H1 (cell line): ENCODE measurements around the gene BRPF3.

Experiments
- KDM1A ChIP-seq: fragments of 200-600, 300-600 bp; sonication (generic); IDR thresholded peaks from 2 replicates; pipeline ENCODE4 v1.7.1; 2016; ENCODE audit warnings: mild to moderate bottlenecking, low read length, borderline replicate concordance
- ZNF274 ChIP-seq: IDR thresholded peaks from 2 replicates; pipeline ENCODE4 v1.7.0; 2012; ENCODE audit warnings: low read length, borderline replicate concordance; ENCODE audit errors: extremely low read depth

DNA sequence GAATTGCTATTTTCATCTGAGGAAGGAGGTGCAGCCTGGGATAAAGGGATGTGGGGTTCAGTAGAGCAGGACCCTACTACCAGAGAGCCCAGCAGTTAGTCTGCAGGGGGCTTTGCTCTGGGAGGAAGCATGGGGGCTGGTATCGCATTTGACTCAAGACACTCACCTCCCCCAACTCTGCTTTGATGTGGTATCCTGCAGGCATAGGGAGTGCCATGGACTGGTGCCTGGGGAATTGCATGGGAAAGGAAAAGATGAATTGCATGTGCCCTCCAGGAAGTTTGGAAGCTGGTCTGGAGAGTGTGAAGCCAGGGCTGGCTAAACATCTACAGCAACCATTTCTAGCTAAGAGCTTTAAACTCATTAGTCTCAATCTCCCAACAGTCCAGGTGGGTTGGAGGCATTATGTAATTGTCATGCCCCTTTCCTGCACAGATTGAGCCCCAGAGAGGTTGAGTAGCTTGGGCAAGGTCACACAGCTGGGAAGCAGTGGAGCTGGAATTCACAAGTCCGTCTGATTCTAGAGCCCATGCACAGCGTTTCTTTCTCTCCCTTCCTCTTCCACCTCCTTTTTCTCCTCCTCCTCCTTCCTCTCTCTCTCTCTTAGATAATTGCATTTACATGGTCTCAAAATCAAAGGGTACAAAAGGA is 47.1 kb downstream of the BRPF3 start:
- no peak for TF ChIP-seq ZNF274
- no peak for TF ChIP-seq KDM1A
